Measurements from ENCODE around the gene RPUSD2.

GRCh38 chr15:40534371-40534770 lies 34.7 kb upstream of the RPUSD2 start:
- TF ChIP-seq CTCF (optimal IDR thresholded peaks at IDR 0.05 in 1 of 3, IDR thresholded peaks at IDR 0.05 in 1 of 3, conservative IDR thresholded peaks at IDR 0.05 in 1 of 3; ENCODE audit: extremely low read depth in 1 of 3, insufficient read depth in 2 of 3, low read length in 3 of 3) (no peak), EZH2 (IDR thresholded peaks at IDR 0.05; ENCODE audit: low read length) (no peak)

All from keratinocyte (primary cell).